ENCODE results near the gene ZFYVE28.

- TF ChIP-seq POLR2A (IDR thresholded peaks at IDR 0.05; ENCODE audit: borderline replicate concordance, extremely low read depth, insufficient read depth, insufficient read length) = no peak
- no peak for TF ChIP-seq ATF3 (IDR thresholded peaks at IDR 0.05)
These were observed 39.2 kb upstream of the ZFYVE28 start for GRCh38 chr4:2457481-2458295.

Data from HCT116 (cell line).